ENCODE data around the gene FAM83G. TPM values are rescaled to one million over a fixed set of nuclear protein-coding genes. Genes with fewer than 3 reads are reported as not detected.
A peak's percentile ranks its signal among the peaks of the same experiment; 100 is the strongest.

Gene FAM83G
- total and polyA plus RNA-seq, 12 donors: 1.8 to 7.3 (median 4.0) TPM

DNA sequence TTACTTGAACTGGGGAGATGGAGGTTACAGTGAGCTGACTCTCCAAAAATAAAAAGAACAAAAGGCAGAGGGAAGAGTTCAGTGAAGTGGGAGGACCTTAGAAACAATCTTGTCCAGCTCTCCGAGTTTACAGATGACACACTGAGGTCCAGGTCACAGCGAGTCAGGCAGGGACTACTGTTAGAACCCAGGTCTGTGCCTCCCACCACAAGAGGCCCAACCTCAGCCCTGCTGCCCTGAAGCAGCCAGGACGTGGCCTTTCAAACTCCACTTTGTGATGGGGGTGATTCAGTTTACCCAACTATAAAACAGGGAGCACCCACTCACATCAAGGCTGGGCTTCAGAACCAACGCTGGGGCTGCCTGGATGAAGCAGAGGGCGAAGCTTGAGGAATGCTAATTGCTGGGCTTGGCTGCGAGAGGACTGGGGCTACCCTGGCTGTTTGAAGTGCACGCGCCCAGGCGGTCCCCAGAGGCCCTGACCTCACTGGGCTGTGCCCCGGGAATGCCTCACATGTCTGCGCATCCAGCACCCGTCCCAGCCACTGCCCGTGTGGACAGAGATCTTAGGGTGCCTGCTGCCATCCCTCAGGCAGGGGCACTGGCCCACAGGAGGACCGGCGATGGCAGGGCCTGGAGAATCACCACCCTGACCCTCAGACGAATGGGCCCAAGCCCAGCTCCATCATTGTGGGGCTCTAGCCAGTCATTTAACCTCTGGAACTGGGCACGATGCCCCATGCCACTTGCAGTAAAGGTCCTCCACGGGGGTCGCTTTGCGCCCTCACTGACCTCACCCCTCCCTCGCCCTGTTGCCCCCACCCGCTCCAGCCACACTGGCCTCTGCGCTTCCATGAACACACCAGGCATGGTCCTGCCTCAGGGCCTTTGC is 41.2 kb downstream of the FAM83G start:
- 84 to 88% (median 87%) methylated on average over 12 to 23 of the region's 23 CpGs for WGBS, 4 donors
- TF ChIP-seq, protein P1, sequence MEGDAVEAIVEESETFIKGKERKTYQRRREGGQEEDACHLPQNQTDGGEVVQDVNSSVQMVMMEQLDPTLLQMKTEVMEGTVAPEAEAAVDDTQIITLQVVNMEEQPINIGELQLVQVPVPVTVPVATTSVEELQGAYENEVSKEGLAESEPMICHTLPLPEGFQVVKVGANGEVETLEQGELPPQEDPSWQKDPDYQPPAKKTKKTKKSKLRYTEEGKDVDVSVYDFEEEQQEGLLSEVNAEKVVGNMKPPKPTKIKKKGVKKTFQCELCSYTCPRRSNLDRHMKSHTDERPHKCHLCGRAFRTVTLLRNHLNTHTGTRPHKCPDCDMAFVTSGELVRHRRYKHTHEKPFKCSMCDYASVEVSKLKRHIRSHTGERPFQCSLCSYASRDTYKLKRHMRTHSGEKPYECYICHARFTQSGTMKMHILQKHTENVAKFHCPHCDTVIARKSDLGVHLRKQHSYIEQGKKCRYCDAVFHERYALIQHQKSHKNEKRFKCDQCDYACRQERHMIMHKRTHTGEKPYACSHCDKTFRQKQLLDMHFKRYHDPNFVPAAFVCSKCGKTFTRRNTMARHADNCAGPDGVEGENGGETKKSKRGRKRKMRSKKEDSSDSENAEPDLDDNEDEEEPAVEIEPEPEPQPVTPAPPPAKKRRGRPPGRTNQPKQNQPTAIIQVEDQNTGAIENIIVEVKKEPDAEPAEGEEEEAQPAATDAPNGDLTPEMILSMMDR (IDR thresholded peaks at IDR 0.05): no peak
- TF ChIP-seq POLR2A (IDR thresholded peaks at IDR 0.05): no peak
- Histone ChIP-seq H3K36me3 (replicated peaks in 1 of 2) (no peaks in the 10 kb centered on the region), H3K27ac (no peak overlapping the region), H3K9me3 (replicated peaks in 1 of 3) (no peaks in the 10 kb centered on the region), H3K27me3 (no peaks in the 10 kb centered on the region), H3K4me3 (no peak overlapping the region), H3K4me1 (replicated peaks in 1 of 2) (no peaks in the 10 kb centered on the region)
- intact Hi-C loops (cut with DNase I): no loop called here
- no peak for DNase-seq

DNA sequence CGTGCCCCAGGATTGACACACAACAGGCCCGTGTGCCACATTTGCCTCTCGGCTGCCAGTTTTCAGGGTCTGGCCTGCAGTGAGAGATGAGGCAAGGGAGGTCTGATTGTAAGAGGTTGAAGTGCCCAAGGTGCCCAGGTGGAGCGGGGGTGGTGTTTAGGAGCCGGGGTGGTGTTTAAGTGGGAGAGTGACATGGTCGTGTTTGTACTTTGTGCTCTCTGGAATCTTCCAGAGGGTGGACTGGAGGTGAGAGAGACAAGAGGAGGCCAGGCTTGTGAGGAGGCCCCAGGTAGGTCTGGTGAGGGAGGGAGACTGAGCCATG is 42.1 kb downstream of the FAM83G start:
- Histone ChIP-seq H3K4me1 (replicated peaks in 1 of 2) (no peaks in the 10 kb centered on the region), H3K9me3 (replicated peaks in 1 of 3) (no peaks in the 10 kb centered on the region), H3K36me3 (replicated peaks in 1 of 2) (no peaks in the 10 kb centered on the region), H3K27me3 (no peaks in the 10 kb centered on the region), H3K4me3 (no peak overlapping the region), H3K27ac (no peak overlapping the region)
- DNase-seq: no peak
- intact Hi-C loops (cut with DNase I): no loop called here
- TF ChIP-seq, protein P1 (IDR thresholded peaks at IDR 0.05): no peak
- no peak for TF ChIP-seq POLR2A (IDR thresholded peaks at IDR 0.05)
- WGBS, 4 donors: 83 to 90% (median 86%) methylated on average over 6 of the region's 6 CpGs

DNA sequence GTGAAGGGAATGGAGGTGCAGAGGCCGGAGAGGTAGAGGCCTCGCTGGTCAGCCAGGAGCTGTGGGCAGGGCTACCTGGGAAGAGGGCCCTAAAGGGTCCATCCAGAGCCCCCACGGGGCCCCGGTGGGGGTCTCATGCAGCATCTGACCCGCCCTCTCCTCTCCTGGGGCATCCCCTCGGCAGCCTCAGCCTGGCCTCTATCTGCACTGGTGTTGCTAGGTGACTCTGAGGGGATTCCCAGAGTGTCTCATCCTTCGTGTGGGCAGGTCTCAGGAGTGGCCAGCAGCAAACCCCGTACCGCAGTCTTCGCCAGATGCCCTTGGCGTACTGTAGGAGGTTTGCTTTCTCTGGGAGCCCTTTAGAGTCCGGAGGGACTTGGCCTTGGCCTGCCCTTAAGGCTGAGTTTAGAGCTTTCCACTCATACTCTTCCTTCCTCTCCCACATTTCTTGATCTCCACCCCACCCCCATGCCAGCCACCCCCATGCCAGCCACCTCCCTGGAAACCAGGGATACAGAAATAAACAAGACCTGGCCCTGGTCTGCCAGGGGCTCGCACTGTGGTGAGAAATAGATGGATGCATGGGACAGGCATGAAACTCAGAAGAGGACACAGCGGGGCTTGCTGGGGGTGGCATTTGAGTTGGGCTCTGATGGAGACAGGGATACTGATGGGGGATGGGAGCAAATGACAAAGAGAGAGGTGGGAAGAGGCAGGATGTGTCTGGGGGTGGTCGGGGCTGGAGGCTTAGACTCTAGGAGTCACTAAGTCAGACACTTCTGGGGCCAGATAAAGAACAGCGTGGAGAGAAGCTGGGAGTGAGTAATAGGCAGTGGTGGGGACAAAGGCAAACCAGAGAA is 42.7 kb downstream of the FAM83G start:
- TF ChIP-seq, protein P1 (IDR thresholded peaks at IDR 0.05): no peak
- TF ChIP-seq POLR2A (IDR thresholded peaks at IDR 0.05): no peak
- Histone ChIP-seq H3K27me3 (no peaks in the 10 kb centered on the region), H3K4me1 (replicated peaks in 1 of 2) (no peaks in the 10 kb centered on the region), H3K9me3 (replicated peaks in 1 of 3) (no peaks in the 10 kb centered on the region), H3K36me3 (replicated peaks in 1 of 2) (no peaks in the 10 kb centered on the region), H3K4me3 (no peak overlapping the region), H3K27ac (no peak overlapping the region)
- intact Hi-C loops (cut with DNase I): no loop called here
- 64 to 85% (median 68%) methylated on average over 10 to 16 of the region's 16 CpGs for WGBS, 4 donors
- DNase-seq: no peak

DNA sequence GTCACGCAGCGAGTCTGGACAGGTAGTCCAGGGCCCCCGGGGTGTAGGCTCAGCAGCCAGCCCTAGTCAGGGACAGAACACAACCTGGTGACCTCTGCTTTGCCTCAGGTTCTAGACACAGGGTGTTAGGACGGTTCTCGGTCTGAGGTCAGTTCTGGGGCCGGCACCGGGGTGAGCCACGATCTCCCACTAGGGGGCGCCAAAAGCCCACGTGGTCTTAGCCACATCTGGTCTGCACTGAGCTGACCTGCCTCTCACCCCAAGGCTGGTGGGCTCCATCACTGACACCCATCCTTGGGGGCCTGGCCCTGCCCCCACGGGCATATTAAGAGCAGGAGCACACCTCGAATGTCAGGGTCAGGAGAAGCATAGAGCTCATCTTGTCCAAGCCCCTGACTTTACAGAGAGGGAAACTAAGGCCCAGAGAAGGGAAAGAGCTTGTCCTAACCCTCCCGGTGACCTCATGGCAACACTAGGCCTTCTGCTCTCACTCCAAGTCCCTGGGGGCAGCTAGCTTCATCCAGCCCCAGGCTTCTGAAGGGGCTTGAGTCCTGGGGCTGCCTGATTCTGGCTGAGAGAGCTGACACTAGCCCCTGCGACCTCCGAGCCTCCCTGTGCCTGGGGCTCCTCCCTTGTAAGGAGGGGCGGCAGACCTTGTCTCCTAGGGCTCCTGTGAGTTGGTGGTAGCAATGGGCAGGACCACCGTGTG is 43.6 kb downstream of the FAM83G start:
- DNase-seq: peak; percentile 70 to 90 (median 85)
- Histone ChIP-seq H3K36me3 (replicated peaks in 1 of 2) (no peaks in the 10 kb centered on the region), H3K9me3 (replicated peaks in 1 of 3) (no peaks in the 10 kb centered on the region), H3K27me3 (no peaks in the 10 kb centered on the region), H3K27ac (no peak overlapping the region), H3K4me3 (no peak overlapping the region), H3K4me1 (replicated peaks in 1 of 2) (no peaks in the 10 kb centered on the region)
- intact Hi-C loops (cut with DNase I): no loop called here
- 32 to 63% (median 50%) methylated on average over 3 to 17 of the region's 17 CpGs for WGBS, 4 donors
- TF ChIP-seq POLR2A (IDR thresholded peaks at IDR 0.05): no peak
- TF ChIP-seq, protein P1 (IDR thresholded peaks at IDR 0.05): peak; percentile 79 to 93 (median 90)
